Bronchial epithelial cell (primary cell): ENCODE results near the gene PRDM15. TPM values are rescaled to one million over a fixed set of nuclear protein-coding genes. Genes with fewer than 3 reads are reported as not detected.

Source experiments
- DNase-seq: peaks from one replicate; pipeline ENCODE4 v3.0.0-alpha.2; 2010; ENCODE audit warnings: low read depth
- FAIRE-seq: peaks from 2 replicates; lab custom pipeline; 2011; peaks lifted over from hg19 to GRCh38; lab: Jason Lieb, UNC
- H3K27me3 ChIP-seq: 2 replicates; pipeline ENCODE4 v1.5.1; 2011; ENCODE audit warnings: low read length; ENCODE audit not compliant: control insufficient read depth, insufficient read depth
- H3K36me3 ChIP-seq: 2 replicates; pipeline ENCODE4 v1.5.1; 2011; ENCODE audit warnings: low read length; ENCODE audit not compliant: control insufficient read depth, insufficient read depth
- H3K4me3 ChIP-seq: 2 replicates; pipeline ENCODE4 v1.5.1; 2011; ENCODE audit warnings: mild to moderate bottlenecking, low read depth, low read length, control low read depth
- CTCF ChIP-seq: IDR thresholded peaks from 2 replicates; pipeline ENCODE4 v1.5.1; 2011; ENCODE audit warnings: mild to moderate bottlenecking, moderate library complexity, low read length, control low read depth, inconsistent platforms; ENCODE audit not compliant: insufficient read depth, severe bottlenecking
- total RNA-seq: library from RNA; depleted of rRNA; stranded (reverse); fragments of >200 nt; gene quantifications from 2 replicates; pipeline ENCODE4 v1.2.1, GENCODE V29; 2014

The PRDM15 gene
- total RNA-seq, 1 donor from 2014 or later = 6.1 TPM

GRCh38 chr21:41758550-41758949 lies 120.6 kb downstream of the PRDM15 start:
- FAIRE-seq = no peak
- peaks cover 21% of the 10 kb centered on the region for H3K36me3 ChIP-seq
- TF ChIP-seq CTCF = no peak
- H3K4me3 ChIP-seq = no peak overlapping the region
- no peak for DNase-seq
- H3K27me3 ChIP-seq = no peaks in the 10 kb centered on the region

GRCh38 chr21:41755934-41756773 lies 123.0 kb downstream of the PRDM15 start:
- no peak for TF ChIP-seq CTCF
- H3K27me3 ChIP-seq = no peaks in the 10 kb centered on the region
- FAIRE-seq = no peak
- peaks cover 19% of the 10 kb centered on the region for H3K36me3 ChIP-seq
- no peak overlapping the region for H3K4me3 ChIP-seq
- no peak for DNase-seq

DNA sequence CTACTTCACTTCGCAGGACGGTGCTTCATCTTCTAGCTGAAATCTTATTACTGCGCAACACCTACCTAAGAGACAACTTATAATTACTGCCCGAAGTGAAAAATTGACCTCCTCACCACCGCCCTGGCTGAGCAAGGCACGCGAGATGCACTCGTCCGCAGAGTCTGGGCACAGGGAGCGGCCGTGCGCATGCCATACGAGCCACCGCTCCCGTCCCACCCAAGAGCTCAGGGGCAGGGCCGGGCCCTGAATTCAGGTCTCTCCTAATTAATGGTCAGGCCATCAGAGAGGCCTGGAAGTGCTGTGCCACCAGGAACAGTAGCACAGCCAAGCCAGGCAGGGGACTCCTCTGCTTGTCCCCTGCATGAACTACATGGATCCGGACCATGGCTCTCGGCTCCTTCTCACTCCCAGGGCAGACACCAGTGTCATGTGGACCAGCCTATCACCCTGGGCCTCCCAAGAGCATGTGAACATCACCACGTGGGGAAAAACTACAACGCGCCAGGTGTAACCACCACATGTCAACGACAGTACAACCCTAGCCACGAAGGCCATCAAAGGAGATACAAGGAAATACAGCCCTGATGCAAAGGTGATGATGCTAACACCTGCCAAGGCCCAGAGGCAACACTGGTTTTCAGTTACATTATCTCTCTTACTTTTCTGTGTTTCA lies 123.7 kb downstream of the PRDM15 start:
- H3K4me3 ChIP-seq = no peak overlapping the region
- no peak for FAIRE-seq

GRCh38 chr21:41754479-41754891 lies 124.7 kb downstream of the PRDM15 start:
- Histone ChIP-seq H3K4me3 (no peak overlapping the region), H3K27me3 (no peaks in the 10 kb centered on the region), H3K36me3 (peaks cover 24% of the 10 kb centered on the region)
- no peak for FAIRE-seq
- no peak for TF ChIP-seq CTCF
- DNase-seq = no peak

More for the DNA sequence above, 123.7 kb downstream of the PRDM15 start:
- Histone ChIP-seq H3K36me3 (peaks cover 21% of the 10 kb centered on the region), H3K27me3 (no peaks in the 10 kb centered on the region)
- DNase-seq = no peak
- TF ChIP-seq CTCF = no peak

DNA sequence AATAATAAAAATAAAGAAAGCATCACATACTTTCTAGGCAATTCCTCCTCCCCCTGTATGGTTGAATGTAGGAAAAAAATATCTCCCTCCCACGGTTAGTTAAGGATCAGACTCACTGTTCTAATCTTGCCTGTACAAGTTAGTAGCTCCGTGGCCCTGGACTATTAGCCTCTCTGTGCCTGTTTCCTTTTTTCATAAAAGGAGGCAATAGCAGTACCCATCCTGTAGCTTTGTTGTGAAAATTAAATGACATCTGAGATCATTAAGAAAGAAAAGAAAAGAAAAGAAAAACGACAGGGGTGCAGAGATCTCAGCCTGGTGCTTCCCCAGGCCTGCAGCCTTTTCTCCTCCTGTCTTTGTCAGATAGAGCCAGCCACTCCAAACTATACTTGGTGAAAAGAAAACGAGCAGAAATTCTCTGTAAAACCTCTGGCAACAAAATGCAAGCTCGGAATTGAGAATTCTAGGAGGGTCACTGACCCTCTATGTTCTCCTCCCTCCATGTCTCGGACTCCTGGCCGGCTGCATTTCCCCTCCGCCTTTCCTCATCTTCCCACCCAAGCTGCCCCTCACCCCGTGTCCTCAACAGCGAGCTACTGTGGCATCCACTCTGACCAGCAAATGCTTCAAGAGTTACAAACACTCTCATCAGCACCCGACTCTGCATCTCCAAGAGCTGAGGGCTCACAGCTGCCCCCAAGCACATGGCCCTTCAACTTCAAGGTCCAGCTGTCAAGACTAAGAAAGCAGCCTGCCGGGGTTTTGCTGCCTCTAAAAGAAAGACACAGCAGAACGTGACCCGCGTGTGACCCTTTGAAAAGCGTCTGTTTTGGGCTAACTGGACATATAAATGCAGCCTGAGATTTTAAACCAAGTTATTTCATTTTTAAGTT lies 125.9 kb downstream of the PRDM15 start:
- no peak for DNase-seq
- no peak for FAIRE-seq
- Histone ChIP-seq H3K36me3 (peaks cover 30% of the 10 kb centered on the region), H3K27me3 (no peaks in the 10 kb centered on the region), H3K4me3 (no peak overlapping the region)
- no peak for TF ChIP-seq CTCF
